NCI-H146 (cell line): Measurements from ENCODE around the gene PTGES3L.
"Not testable (repeated sequence)": the region's sequence is repeated elsewhere in the genome, so short reads cannot be mapped to it uniquely, and the experiment has no call there.

ENCODE experiments used
- DNase-seq: peaks from one replicate; lab custom pipeline; 2025; lab: John Stamatoyannopoulos, UW

The PTGES3L gene

DNA sequence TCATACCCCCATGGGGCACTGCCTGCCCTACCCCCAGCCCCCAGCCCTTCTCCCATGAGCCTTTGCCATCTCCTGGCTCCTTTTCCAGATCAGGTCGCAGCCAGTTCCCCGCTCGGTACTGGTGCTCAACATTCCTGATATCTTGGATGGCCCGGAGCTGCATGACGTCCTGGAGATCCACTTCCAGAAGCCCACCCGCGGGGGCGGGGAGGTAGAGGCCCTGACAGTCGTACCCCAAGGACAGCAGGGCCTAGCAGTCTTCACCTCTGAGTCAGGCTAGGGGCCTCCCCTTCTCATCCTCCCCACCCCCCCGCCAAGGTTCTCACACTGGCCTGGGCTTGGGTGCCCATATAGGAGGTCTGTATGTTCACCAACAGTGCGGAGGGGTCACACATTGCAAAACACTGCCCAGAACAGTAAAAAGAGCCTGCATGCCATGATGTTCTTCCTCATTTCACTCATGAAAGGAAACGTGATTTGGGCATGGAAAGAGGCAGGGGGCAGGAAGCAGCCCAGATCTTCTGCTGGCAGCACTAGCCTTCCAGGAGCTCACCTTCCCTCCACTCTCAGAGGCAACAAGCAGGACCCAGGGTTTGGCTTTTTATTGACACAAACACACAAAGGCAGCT lies 34.3 kb upstream of the PTGES3L start:
- no peak for DNase-seq

DNA sequence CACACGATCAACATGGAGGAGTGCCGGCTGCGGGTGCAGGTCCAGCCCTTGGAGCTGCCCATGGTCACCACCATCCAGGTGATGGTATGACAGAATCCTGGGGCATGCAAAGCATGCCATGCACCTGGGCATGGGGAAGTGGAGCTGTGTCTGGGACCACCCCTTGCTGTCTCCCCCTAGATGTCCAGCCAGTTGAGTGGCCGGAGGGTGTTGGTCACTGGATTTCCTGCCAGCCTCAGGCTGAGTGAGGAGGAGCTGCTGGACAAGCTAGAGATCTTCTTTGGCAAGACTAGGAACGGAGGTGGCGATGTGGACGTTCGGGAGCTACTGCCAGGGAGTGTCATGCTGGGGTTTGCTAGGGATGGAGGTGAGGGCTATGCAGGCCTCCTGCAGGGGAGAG lies 33.4 kb upstream of the PTGES3L start:
- no peak for DNase-seq

GRCh38 chr17:43011728-43012472 lies 32.0 kb upstream of the PTGES3L start:
- DNase-seq = no peak

DNA sequence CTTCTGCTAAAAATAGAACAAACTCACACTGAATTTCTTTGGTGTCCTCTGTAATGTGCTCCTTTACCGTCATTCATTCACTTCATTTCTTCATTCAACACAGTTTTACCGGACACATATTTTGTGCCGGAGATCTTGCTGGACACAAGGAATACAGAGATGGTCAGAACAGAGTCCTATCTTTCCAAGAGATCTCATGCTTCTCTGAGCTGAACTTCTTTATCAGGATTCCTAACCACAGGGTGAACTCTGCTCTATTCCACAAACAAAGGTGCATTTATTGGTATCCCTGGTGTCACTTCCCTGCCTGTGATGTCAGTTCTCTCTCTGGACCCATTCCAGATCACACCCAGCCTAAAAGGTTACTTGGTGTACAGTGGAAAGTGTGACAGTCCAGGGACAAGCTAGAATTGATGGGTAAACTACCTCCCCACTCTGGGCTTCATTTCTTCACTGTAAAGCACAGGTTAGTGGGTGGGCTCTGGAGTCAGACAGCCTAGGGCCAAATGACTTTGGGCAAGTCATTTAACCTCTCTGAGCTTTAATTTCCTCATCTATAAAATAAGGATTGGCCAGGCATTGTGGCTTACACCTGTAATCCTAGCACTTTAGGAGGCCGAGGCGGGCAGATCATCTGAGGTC lies 30.9 kb upstream of the PTGES3L start:
- no peak for DNase-seq

- DNase-seq = peak; percentile 57
Observed at GRCh38 chr17:43006639-43007551, 27.0 kb upstream of the PTGES3L start, which contains the start of gene IFI35. Gene IFI35, plus strand, starts transcription at chr17:43006784. Its CDS starts 164 bp downstream, at chr17:43006948.

DNA sequence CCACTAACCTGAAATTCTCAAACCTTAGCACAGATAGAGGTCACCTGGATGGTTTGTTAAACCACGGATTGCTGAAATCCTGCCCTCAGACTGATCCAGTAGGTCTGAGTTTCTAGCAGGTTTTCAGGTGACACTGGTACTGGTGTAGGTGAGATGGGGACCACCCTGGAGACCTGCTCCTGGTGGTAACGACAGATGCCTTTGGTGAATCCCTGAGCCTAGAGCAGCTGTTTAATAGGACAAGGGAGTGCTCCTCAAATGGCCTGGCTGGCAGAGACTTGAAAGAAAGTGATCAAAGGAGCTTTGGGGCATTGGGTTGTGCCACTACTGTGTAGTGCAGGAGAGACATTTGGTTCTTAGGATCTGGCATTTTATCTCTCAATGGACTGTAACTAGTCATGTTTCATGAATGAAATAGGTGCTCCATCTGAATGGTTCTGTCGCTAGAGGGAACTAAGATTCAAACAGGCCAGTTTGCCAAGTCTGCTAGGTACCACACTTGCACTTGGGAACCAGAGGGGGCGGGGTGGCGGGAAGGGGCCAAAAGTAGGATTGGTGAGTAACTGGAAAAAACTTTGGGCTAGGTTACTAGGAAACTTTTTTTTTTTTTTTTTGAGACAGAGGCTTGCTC lies 23.8 kb upstream of the PTGES3L start:
- DNase-seq = no peak

DNA sequence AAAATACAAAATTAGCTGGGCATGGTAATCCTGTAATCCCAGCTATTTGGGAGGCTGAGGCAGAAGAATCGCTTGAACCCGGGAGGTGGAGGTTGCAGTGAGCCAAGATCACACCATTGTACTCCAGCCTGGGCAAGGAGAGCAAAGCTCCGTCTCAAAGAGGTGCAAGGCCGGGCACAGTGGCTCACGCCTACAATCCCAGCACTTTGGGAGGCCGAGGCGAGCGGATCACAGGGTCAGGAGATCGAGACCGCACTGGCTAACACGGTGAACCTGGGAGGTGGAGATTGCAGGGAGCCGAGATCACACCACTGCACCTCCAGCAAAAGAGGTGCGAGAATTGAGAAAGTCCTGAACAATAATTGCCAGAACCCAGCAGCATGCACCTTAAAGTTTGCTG lies 21.0 kb upstream of the PTGES3L start:
- not testable (repeated sequence) for DNase-seq

DNA sequence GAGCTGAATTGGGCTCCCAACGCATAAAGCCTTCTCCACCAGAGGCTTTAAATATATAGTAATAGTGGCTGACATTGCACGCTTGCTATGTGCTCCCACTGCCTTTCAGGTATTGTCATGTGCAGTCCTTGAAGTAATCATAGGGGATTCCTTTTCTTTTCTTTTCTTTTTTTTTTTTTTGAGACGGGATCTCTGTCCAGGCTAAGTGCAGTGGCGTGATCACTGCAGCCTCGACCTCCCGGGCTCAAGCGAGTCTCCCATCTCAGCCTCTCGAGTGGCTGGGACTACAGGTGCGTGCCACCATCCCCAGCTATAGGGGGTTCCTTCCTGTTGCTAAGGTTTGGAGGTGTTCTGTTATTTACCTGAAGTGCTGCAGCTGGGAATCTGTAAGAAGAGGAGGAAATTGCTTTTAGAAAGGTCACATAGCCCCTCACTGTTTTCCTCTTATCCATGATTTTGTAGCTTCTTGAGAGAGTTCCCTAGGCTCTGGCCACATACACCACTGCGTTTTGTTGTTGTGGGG lies 19.2 kb upstream of the PTGES3L start:
- no peak for DNase-seq

DNA sequence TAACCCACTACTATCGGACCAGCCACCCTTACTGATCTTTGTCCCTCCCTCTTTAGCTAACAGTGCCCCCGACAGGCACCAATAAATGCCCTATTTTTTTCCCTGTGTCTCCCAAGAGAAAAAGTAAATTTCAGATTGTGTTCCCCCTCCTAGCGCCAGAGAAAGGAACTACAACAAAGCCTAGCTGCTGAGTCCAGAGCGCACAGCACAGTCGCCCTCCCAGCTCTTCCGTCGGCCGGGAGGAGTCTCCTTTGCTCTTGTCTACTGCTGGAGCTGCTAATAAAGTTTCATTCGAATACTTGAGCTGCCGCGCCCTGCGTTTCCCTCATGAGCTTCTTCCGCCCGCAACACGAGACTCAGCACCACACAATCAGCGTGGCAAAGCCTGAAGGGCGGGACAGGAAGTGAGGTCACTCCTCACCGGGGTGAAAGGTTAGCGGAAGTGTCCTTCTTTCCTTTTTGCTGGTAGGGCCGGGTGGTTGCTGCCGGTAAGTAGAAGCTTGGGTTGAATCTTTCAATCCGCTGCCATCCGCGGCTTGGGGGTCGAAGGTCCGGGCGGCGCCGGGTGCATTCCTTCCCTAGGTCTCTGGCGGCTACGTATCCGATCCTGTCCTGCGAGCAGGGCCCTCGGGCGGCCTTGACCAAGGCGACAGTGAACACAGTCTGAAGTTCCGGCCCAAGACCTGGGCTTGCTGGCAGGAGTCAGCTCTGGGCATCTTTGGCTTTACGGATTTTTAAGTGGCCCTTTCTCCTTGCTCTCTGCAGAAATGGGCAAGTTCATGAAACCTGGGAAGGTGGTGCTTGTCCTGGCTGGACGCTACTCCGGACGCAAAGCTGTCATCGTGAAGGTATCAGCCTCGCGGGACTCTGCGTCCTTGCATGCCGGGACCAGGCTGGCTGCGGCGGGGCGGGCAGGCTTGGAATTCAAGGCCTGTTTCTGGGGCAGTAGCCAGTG lies 18.4 kb upstream of the PTGES3L start, which contains the start of gene RPL27:
TSS of gene RPL27 (plus strand) at position 436 of the 955 bp plus-strand sequence. CDS start at position 768, 332 bp downstream.
- peak; percentile 99 for DNase-seq

GRCh38 chr17:42997390-42997983 lies 17.6 kb upstream of the PTGES3L start:
- DNase-seq = no peak

- not testable (repeated sequence) for DNase-seq
Observed at GRCh38 chr17:42993913-42994312, 14.0 kb upstream of the PTGES3L start.

DNA sequence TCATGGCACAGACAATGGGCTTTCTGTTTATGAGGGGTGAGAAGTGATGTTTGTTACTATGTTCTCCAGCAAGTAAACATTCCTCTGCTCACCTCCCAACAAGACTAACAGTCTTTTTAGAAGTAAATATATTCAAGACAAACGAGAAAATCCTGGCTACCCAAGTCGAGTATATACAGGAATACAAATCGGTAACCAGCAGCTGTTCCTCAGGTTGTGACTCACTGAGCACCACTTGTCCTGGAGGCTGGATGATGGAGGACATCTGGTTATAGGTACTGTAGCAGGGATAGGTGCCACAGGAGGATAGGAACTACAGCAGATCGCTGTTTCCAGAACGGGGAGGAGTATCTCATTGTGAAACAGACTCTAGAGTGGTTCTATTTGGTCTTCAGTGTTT lies 13.0 kb upstream of the PTGES3L start:
- no peak for DNase-seq

- DNase-seq = no peak
Observed at GRCh38 chr17:42991471-42991870, 11.6 kb upstream of the PTGES3L start.

GRCh38 chr17:42989726-42990652 lies 10.1 kb upstream of the PTGES3L start:
- DNase-seq = no peak

DNA sequence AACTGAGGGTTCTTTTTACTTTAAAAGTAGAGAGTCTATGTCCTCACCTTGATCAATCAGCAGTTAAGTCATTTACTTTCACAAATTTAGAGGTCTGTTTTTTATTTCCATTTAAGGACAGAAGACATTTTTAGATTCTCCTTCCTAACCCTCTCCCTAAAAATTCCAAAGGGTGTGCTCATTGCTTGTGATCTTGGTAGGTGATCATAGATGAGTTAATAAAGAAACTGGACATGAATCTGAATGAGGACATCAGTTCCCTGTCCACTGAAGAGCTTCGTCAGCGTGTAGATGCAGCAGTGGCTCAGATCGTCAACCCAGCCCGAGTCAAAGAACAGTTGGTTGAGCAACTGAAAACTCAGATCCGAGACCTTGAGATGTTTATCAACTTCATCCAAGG lies 9.3 kb upstream of the PTGES3L start:
- DNase-seq = no peak

DNA sequence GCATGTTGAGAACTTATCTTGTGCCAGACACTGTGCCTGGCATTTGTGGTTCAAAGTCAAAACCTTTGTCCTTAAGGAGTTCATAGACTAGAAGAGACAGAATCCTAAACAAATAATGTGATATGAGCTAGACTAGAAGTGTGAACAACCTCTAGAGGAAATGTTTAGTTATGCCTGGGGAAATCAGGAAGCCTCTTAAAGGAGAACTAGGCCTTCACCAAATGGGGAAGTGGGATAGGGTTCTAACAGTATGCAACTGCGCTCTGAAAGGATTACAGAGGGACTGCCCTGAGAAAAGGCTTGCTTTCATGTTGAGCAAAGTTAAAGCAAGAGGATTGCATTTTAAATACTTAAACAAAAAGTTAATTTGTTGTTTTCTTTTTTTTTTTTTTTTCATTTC lies 5.3 kb upstream of the PTGES3L start:
- DNase-seq = no peak

DNA sequence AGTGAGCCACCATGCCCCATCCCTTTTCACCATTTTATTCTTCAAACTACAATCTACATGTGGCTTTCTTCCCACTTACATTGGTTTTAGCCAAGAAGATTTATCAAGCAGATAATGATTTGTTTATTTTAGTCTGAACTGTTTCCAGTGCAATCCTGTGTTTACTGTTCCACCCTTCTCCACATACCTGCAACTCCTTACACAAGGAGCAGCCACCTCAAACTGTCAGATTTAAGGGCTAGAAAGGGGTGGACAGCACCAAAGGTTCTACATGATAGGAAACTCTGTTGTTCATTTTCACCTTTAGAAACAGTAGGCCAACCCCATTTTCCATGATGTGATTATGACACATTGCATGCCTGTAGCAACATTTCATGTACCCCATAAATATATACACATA lies 2.4 kb upstream of the PTGES3L start:
- DNase-seq = no peak

DNA sequence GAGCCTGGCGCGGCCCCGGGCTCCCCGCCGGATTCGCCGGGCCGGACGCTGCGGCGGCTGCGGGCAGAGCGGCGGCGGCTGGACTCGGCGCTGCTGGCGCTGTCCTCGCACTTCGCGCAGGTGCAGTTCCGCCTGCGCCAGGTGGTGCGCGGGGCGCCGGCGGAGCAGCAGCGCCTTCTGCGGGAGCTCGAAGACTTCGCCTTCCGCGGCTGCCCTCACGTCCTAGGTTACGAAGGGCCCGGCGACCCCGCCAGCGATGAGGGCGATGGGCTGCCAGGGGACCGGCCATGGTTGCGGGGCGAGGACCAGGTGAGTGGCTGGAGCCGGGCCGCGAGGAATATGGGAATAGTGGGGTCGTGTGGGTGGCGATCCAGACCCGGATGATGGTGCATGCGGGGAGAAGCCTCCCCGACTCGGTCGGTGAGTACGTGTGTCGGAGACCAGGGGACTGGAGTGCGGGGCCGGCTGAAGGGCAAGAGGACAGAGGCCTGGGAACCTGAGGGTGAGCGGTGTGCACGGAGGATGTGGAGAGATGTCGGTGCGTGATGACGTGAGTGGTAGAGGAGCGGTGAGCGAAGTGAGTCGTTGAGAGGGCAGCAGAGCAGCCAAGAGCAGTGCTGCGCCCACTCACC lies 1.0 kb upstream of the PTGES3L start:
- DNase-seq = peak; percentile 62
